CD4-positive, alpha-beta memory T cell (primary cell): ENCODE measurements around the gene ILF2. TPM values are rescaled to one million over a fixed set of nuclear protein-coding genes. Genes with fewer than 3 reads are reported as not detected.
A peak's percentile ranks its signal among the peaks of the same experiment; 100 is the strongest.

Experiments used
- CTCF ChIA-PET: fragments of 350-600 bp; sonication (Branson Sonifier 250); formaldehyde crosslinking; loops from one replicate; lab custom pipeline; 2021; ENCODE audit warnings: inconsistent platforms; ENCODE audit not compliant: partially characterized antibody; lab: Charles Lee
- POLR2A ChIA-PET: fragments of 350-600 bp; sonication (Branson Sonifier 250); formaldehyde crosslinking; loops from one replicate; lab custom pipeline; 2021; ENCODE audit not compliant: partially characterized antibody; lab: Charles Lee
- DNase-seq, 5 donors: peaks; one replicate each; pipeline versions ENCODE4 v3.0.0 to v3.0.0-alpha.2; 2020 to 2022; ENCODE audit warnings: mixed read lengths in 1 of 5
- H3K27ac ChIP-seq: one replicate; pipeline ENCODE4 v1.7.0; 2013; ENCODE audit warnings: low read depth, low read length
- H3K27me3 ChIP-seq: 2 replicates; pipeline ENCODE4 v1.7.0; 2013; ENCODE audit warnings: mild to moderate bottlenecking, low read length, moderate library complexity; ENCODE audit not compliant: insufficient read depth
- H3K36me3 ChIP-seq: 2 replicates; pipeline ENCODE4 v1.7.0; 2013; ENCODE audit warnings: mild to moderate bottlenecking, low read length, moderate library complexity; ENCODE audit not compliant: insufficient read depth
- H3K4me1 ChIP-seq: 2 replicates; pipeline ENCODE4 v1.7.0; 2013; ENCODE audit warnings: mild to moderate bottlenecking, low read length, moderate library complexity; ENCODE audit not compliant: insufficient read depth
- H3K4me3 ChIP-seq, 2 donors: one replicate each; pipeline ENCODE4 v1.7.0; 2013; ENCODE audit warnings: low read length in 2 of 2, mild to moderate bottlenecking in 1 of 2
- H3K9me3 ChIP-seq, 2 donors: one replicate each; pipeline ENCODE4 v1.7.0; 2013; ENCODE audit warnings: low read length in 2 of 2, control low read depth in 1 of 2; ENCODE audit not compliant: control insufficient read depth in 1 of 2
- H3K27ac Mint-ChIP-seq, 7 donors: one replicate each; pipeline ENCODE4 v1.8.0; 2020 to 2021; ENCODE audit warnings: mixed read lengths in 7 of 7, mild to moderate bottlenecking in 6 of 7, inconsistent platforms in 3 of 7, moderate library complexity in 3 of 7
- H3K27me3 Mint-ChIP-seq, 2 donors: one replicate each; pipeline ENCODE4 v1.8.0; 2020 to 2021; ENCODE audit warnings: mixed read lengths in 2 of 2
- H3K36me3 Mint-ChIP-seq, 2 donors: one replicate each; pipeline ENCODE4 v1.8.0; 2020 to 2021; ENCODE audit warnings: mixed read lengths in 2 of 2, inconsistent platforms in 1 of 2, mild to moderate bottlenecking in 1 of 2
- H3K4me1 Mint-ChIP-seq, 4 donors: one replicate each; pipeline ENCODE4 v1.8.0; 2020 to 2021; ENCODE audit warnings: mixed read lengths in 4 of 4, mild to moderate bottlenecking in 1 of 4
- H3K4me3 Mint-ChIP-seq, 8 donors: one replicate each; pipeline ENCODE4 v1.8.0; 2020 to 2021; ENCODE audit warnings: mixed read lengths in 8 of 8, mild to moderate bottlenecking in 7 of 8, moderate library complexity in 6 of 8, inconsistent platforms in 3 of 8
- H3K9me3 Mint-ChIP-seq, 8 donors: one replicate each; pipeline ENCODE4 v1.8.0; 2020 to 2021; ENCODE audit warnings: mixed read lengths in 8 of 8, mild to moderate bottlenecking in 5 of 8, inconsistent platforms in 3 of 8, moderate library complexity in 1 of 8
- intact Hi-C: fragments of 100-400 bp; cut with micrococcal nuclease; formaldehyde crosslinking; loops from one replicate; pipeline ENCODE4 v1.15.1; 2023
- polyA plus RNA-seq, 2 donors: library from polyadenylated mRNA; unstranded; fragments of 300-500 nt; fragmentation: Illumina TruSeq; gene quantifications; one replicate each; pipeline ENCODE4 v1.2.3, GENCODE V29; 2021
- total RNA-seq, 2 experiments: library from RNA; stranded (reverse); gene quantifications; one replicate each; pipeline ENCODE4 v1.2.3, GENCODE V29; 2021

Gene ILF2
- total and polyA plus RNA-seq, 4 experiments from 2014 or later = 82.3 to 200 (median 112) TPM

DNA sequence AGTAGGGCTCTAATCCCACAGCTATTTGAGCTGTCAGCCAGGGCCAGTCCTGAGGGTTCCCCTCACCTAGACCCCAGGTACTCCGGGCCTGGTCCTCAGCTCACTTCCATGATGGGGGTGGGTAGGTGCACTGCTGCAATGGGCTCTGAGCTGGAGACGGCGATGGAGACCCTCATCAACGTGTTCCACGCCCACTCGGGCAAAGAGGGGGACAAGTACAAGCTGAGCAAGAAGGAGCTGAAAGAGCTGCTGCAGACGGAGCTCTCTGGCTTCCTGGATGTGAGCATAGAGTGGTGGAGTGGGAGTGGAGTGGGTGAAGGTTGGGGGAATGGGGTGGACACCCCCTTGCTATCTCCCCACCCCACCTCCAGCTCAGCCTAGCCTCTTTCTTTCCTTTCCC, 40.4 kb downstream of the ILF2 start:
- POLR2A ChIA-PET = interaction anchor here (0.8 kb wide), 1 partner anchor 95 kb away, joined by 3 read pairs; no protein-coding TSS in a partner anchor
- H3K27ac ChIP-seq = no peak overlapping the region
- H3K9me3 ChIP-seq = no peaks in the 10 kb centered on the region
- no peak overlapping the region for H3K4me3 ChIP-seq
- no peak for DNase-seq
- H3K27me3 Mint-ChIP-seq = peaks cover 0 to 3% of the 10 kb centered on the region in 2 donors
- intact Hi-C loops = loop anchor here (5.0 kb wide), 1 partner anchor 98 kb away; no protein-coding TSS in a partner anchor
- peak overlapping the region in 1 of 7 donors; percentile 2 for H3K27ac Mint-ChIP-seq
- no peak overlapping the region for H3K4me3 Mint-ChIP-seq
- peaks cover 0 to 12% of the 10 kb centered on the region in 2 donors for H3K36me3 Mint-ChIP-seq
- H3K27me3 ChIP-seq = no peaks in the 10 kb centered on the region
- H3K4me1 ChIP-seq = peaks cover 11% of the 10 kb centered on the region
- no peaks in the 10 kb centered on the region for H3K36me3 ChIP-seq
- peaks cover 13 to 30% (median 20%) of the 10 kb centered on the region in 4 donors for H3K4me1 Mint-ChIP-seq
- H3K9me3 Mint-ChIP-seq = peaks cover 0 to 3% (median 0%) of the 10 kb centered on the region in 8 donors
- CTCF ChIA-PET = interaction anchor here (1.3 to 3.5 kb wide), 3 partner anchors 11 to 119 kb away, joined by 3 to 12 read pairs (median 11); no protein-coding TSS in a partner anchor

DNA sequence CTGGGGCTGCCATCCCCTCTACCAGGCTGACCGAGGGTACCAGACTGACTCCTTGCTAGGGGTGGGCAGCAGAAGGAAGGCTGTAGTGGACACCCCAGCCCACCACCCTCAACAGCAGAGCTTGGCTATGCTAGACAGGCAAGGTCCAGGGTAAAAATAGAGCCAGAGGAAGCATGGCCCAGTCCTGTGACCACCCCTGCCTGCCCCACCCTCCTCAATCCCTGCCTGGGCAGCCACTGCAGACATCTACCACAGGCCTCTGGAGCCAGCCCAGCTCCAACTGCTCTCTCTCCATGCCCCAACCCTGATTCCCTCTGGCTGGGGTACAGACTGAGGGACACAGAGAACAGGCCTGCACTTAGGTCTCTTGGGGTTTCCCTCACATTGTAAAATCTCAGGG, 40.8 kb downstream of the ILF2 start:
- Histone ChIP-seq H3K4me1 (peaks cover 8% of the 10 kb centered on the region), H3K27me3 (no peaks in the 10 kb centered on the region), H3K27ac (no peak overlapping the region), H3K36me3 (no peaks in the 10 kb centered on the region), H3K9me3 (no peaks in the 10 kb centered on the region), H3K4me3 (no peak overlapping the region)
- H3K4me3 Mint-ChIP-seq = no peak overlapping the region
- peaks cover 0 to 3% (median 0%) of the 10 kb centered on the region in 8 donors for H3K9me3 Mint-ChIP-seq
- ChIA-PET POLR2A (no interaction called here), CTCF (interaction anchor here (2.6 to 3.5 kb wide), 2 partner anchors 10 to 119 kb away, joined by 11 to 12 read pairs; no protein-coding TSS in a partner anchor)
- intact Hi-C loops = loop anchor here (5.0 kb wide), 1 partner anchor 98 kb away; no protein-coding TSS in a partner anchor
- peaks cover 0 to 3% of the 10 kb centered on the region in 2 donors for H3K27me3 Mint-ChIP-seq
- peaks cover 11 to 26% (median 18%) of the 10 kb centered on the region in 4 donors for H3K4me1 Mint-ChIP-seq
- H3K36me3 Mint-ChIP-seq = peaks cover 0 to 11% of the 10 kb centered on the region in 2 donors
- peak in 1 of 5 donors; percentile 22 for DNase-seq
- peak overlapping the region in 1 of 7 donors; percentile 2 for H3K27ac Mint-ChIP-seq

DNA sequence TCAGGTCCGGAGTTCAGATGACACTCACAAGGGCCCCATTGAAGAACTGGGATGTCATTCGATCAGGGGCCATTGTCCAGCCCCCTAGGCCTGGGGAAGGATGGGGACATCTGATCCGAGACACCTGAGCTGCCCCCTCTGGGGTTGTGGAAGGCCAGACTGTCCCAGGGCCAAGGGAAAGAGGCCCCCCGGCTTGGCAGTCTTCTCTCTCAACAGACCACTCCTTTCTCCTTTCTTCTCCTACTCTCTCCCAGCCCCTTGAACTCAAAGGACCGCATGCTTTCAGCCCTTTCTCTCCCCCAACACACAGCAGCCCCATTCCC, 41.5 kb downstream of the ILF2 start:
- no peak overlapping the region for H3K27ac Mint-ChIP-seq
- Histone ChIP-seq H3K27ac (no peak overlapping the region), H3K27me3 (no peaks in the 10 kb centered on the region), H3K4me3 (no peak overlapping the region), H3K9me3 (no peaks in the 10 kb centered on the region), H3K36me3 (no peaks in the 10 kb centered on the region), H3K4me1 (peaks cover 8% of the 10 kb centered on the region)
- peaks cover 0 to 6% of the 10 kb centered on the region in 2 donors for H3K36me3 Mint-ChIP-seq
- peak in 1 of 5 donors; percentile 12 for DNase-seq
- H3K4me1 Mint-ChIP-seq = peaks cover 11 to 20% (median 15%) of the 10 kb centered on the region in 4 donors
- no peak overlapping the region for H3K4me3 Mint-ChIP-seq
- POLR2A ChIA-PET = no interaction called here
- intact Hi-C loops = no loop called here
- H3K9me3 Mint-ChIP-seq = peaks cover 0 to 3% (median 0%) of the 10 kb centered on the region in 8 donors
- CTCF ChIA-PET = interaction anchor here (2.5 to 3.5 kb wide), 3 partner anchors 10 to 118 kb away, joined by 5 to 12 read pairs (median 11); no protein-coding TSS in a partner anchor
- peaks cover 0 to 3% of the 10 kb centered on the region in 2 donors for H3K27me3 Mint-ChIP-seq

DNA sequence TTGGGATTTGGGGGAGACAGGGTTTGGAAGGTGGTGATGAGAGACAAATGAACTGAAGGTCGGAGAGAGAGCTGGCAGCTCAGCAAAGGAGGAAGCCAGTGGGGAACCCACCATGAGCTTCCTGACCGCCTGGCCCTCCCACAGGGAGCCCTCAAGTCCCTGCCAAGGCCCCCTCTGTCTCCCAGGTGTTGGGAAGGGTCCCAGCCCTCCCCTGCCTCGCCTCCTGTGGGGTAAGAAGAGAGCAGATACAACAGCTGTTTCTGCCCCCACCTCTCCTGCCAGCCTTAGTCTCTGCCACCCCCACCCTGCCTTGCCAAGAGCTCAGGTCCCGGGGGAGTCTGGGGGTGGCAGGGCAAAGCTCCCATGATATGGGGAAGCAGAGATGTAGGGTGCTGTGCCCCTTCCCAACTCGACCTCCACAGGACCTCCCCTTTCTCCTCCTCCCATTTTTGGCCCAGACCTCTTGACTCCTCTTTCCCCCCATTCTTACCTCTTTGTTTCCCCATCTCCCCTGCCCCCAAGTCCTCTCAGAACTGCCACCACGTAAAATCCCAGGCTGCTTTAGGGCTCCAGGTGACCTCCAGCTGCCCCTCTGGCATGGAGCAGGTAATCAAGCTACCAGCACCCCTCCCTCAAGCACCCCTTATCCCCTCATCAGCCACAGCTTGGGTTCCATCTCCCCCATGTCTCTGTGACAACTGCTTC, 42.0 kb downstream of the ILF2 start:
- no peaks in the 10 kb centered on the region for H3K27me3 ChIP-seq
- peaks cover 8% of the 10 kb centered on the region for H3K4me1 ChIP-seq
- H3K27ac ChIP-seq = no peak overlapping the region
- no peaks in the 10 kb centered on the region for H3K36me3 ChIP-seq
- H3K27me3 Mint-ChIP-seq = peaks cover 0 to 3% of the 10 kb centered on the region in 2 donors
- no peak overlapping the region for H3K4me3 Mint-ChIP-seq
- H3K4me1 Mint-ChIP-seq = peaks cover 11 to 15% (median 14%) of the 10 kb centered on the region in 4 donors
- H3K9me3 Mint-ChIP-seq = peaks cover 0 to 3% (median 0%) of the 10 kb centered on the region in 8 donors
- no peak overlapping the region for H3K27ac Mint-ChIP-seq
- POLR2A ChIA-PET = no interaction called here
- H3K36me3 Mint-ChIP-seq = peaks cover 0 to 1% of the 10 kb centered on the region in 2 donors
- CTCF ChIA-PET = interaction anchor here (1.8 to 3.5 kb wide), 4 partner anchors 9 to 118 kb away, joined by 4 to 12 read pairs (median 8); no protein-coding TSS in a partner anchor
- H3K9me3 ChIP-seq = no peaks in the 10 kb centered on the region
- peak in 1 of 5 donors; percentile 24 for DNase-seq
- no peak overlapping the region for H3K4me3 ChIP-seq
- intact Hi-C loops = no loop called here

GRCh38 chr1:153627715-153628626, 42.8 kb downstream of the ILF2 start, which contains the start of gene S100A1:
Gene S100A1, plus strand, starts transcription at chr1:153628434. Its CDS starts 2,088 bp downstream, at chr1:153630522.
- Histone ChIP-seq H3K27me3 (no peaks in the 10 kb centered on the region), H3K27ac (no peak within 1 kb of the TSS), H3K9me3 (no peaks in the 10 kb centered on the region), H3K4me1 (peaks cover 1% of the 10 kb centered on the region), H3K4me3 (no peak within 1 kb of the TSS), H3K36me3 (no peaks in the 10 kb centered on the region)
- Mint-ChIP-seq H3K27ac (no peak within 1 kb of the TSS), H3K4me3 (no peak within 1 kb of the TSS), H3K36me3 (no peaks in the 10 kb centered on the region), H3K9me3 (peaks cover 0 to 2% (median 0%) of the 10 kb centered on the region in 8 donors), H3K4me1 (peaks cover 5 to 7% (median 7%) of the 10 kb centered on the region in 4 donors), H3K27me3 (peaks cover 0 to 3% of the 10 kb centered on the region in 2 donors)
- ChIA-PET CTCF (interaction anchor here (1.8 to 3.5 kb wide), 4 partner anchors 8 to 117 kb away, joined by 4 to 12 read pairs (median 8); no protein-coding TSS in a partner anchor), POLR2A (no interaction called here)
- peak in 1 of 5 donors; percentile 24 for DNase-seq
- intact Hi-C loops = no loop called here

GRCh38 chr1:153626904-153627714, 43.7 kb downstream of the ILF2 start, which contains the start of gene S100A13:
Gene S100A13, minus strand, starts transcription at chr1:153627505. Its CDS starts 1,033 bp downstream, at chr1:153626472.
- POLR2A ChIA-PET = interaction anchor here (0.9 kb wide), 1 partner anchor 95 kb away, joined by 3 read pairs; no protein-coding TSS in a partner anchor
- CTCF ChIA-PET = interaction anchor here (1.8 to 3.5 kb wide), 3 partner anchors 13 to 116 kb away, joined by 4 to 12 read pairs (median 5); no protein-coding TSS in a partner anchor

More at GRCh38 chr1:153626904-153627714, 43.7 kb downstream of the ILF2 start, which contains the start of gene S100A13:
- Mint-ChIP-seq H3K36me3 (no peaks in the 10 kb centered on the region), H3K27ac (no peak within 1 kb of the TSS), H3K4me3 (peak within 1 kb of the TSS in 2 of 8 donors; percentile 39), H3K27me3 (peaks cover 0 to 3% of the 10 kb centered on the region in 2 donors), H3K4me1 (peaks cover 0 to 6% (median under 1%) of the 10 kb centered on the region in 4 donors), H3K9me3 (peaks cover 0 to 2% (median 0%) of the 10 kb centered on the region in 8 donors)
- DNase-seq = peak in 1 of 5 donors; percentile 18
- Histone ChIP-seq H3K4me3 (no peak within 1 kb of the TSS), H3K9me3 (no peaks in the 10 kb centered on the region), H3K27me3 (no peaks in the 10 kb centered on the region), H3K36me3 (no peaks in the 10 kb centered on the region), H3K4me1 (no peaks in the 10 kb centered on the region), H3K27ac (no peak within 1 kb of the TSS)
- intact Hi-C loops = no loop called here
